HG02943 (cell line): Measurements from ENCODE around the gene DENND1A.
A peak's percentile ranks its signal among the peaks of the same experiment; 100 is the strongest.
"Not testable (repeated sequence)": the region's sequence is repeated elsewhere in the genome, so short reads cannot be mapped to it uniquely, and the experiment has no call there.

Experiments
- ATAC-seq: cut with Tn5 transposase; IDR thresholded peaks from one replicate; pipeline ENCODE4 v1.9.1; 2021; ENCODE audit warnings: mild to moderate bottlenecking, low read depth, moderate library complexity; ENCODE audit not compliant: unreplicated experiment

The DENND1A gene

GRCh38 chr9:123338710-123339665 is 590.9 kb downstream of the DENND1A start:
- peak; percentile 64 for ATAC-seq

DNA sequence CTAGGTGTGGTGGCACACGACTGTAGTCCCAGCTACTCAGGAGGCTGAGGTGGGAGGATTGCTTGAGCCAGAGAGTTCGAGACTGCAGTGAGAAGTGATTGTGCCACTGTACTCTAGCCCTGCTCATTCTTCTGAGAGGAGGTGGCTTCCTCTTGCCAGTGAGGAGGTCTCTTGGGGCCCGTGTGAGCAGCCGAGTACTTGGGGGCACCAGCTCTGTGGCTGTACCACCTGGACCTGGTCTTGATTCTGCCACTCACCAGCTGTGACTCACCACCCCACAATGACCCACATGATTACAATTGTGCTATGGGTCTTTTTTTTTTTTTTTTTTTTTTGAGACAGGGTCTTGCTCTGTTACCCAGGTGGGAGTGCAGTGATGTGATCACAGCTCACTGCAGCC is 592.0 kb downstream of the DENND1A start:
- ATAC-seq, result no peak

DNA sequence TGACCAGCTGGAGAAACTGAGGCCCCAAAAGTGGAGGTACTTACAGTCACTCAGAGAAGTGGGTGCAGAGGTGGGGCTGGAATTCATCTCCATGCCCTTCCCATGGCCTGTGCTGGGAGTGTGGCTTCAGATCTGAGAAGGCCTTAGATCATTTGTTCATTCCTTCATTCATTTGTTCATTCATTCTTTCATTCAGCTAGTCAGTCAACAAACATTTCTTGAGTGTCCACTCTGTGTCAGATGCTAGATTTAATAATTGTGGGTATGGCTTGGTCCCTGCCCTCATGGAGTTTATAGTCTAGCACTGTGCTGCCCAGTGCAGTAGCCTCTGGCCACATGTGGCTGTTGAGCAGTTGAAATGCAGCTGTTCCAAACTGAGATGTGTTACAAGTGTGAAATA is 593.0 kb downstream of the DENND1A start:
- ATAC-seq, result no peak

DNA sequence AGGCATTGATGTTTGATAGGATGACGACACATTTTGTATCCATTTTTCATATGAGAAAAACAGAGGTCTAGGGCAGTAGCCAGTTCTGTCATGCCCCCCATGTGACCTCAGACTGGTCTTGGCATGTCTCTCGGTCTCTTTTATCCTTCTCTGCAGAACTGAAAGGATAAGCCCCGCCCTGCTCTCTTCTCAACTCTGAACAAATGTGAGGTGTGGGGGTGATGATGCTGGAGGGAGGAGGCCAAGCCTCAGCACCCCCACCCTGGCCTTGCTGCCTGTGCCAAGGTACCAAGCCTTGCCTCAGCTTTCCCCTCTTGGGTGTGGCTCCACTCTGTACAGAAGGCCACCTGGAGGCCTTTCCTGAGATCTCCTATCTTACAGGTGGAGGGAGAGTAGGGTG is 593.5 kb downstream of the DENND1A start:
- no peak for ATAC-seq

GRCh38 chr9:123335986-123336329 is 594.0 kb downstream of the DENND1A start:
- ATAC-seq, result no peak

DNA sequence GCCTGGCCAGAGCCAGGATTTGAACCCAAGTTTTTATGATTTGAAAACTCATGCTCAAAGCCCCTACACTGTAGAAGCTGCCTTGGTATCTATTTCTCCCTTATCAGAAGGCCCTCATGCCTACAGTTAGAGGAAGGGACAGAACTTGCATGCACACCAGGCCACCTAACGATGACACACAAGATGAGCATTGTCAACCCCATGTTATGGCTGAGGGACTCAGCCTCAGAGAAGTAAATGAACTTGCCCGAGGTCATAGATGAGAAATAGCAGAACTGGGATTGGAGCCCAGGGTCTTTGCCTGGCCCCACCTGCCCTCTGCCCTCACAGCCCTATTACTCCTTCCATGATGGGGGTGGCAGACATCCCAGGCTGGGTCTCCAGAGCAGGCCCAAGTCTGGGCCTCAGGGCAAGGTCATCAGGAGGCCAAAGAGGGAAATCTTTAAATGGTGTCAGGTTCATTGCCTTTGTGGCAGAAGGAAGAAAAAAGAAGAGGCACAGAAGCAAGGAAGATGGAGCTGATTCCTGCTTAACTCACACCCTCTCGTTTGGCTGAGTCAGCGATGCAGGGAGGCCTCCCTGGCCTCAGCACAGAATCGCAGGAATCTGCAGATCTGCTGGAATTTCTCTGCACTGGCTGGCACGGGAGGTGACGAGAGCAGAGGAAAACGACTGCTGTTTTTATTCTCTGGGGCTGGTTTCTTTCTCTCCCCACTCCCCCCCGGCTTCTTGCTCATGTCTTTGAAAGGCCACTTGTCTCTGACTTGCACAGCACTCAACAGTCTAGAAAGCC is 594.5 kb downstream of the DENND1A start:
- no peak for ATAC-seq

DNA sequence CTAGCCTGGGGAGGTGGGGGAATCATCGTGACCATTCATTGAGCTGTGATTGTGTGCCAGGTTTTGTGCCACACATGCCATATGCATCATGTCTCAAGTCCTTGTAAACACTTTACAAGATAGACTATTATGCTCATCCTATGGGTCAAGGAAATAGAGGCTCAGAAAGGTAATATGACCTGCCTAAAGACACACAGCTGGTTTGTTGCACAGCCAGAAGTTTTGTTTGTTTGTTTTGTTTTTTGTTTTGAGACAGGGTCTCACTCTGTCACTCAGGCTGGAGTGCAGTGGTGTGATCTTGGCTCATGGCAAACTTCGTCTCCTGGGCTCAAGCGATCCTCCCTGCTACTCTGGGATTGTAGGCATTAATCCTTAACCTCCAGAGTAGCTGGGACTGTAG is 595.3 kb downstream of the DENND1A start:
- ATAC-seq, result no peak

DNA sequence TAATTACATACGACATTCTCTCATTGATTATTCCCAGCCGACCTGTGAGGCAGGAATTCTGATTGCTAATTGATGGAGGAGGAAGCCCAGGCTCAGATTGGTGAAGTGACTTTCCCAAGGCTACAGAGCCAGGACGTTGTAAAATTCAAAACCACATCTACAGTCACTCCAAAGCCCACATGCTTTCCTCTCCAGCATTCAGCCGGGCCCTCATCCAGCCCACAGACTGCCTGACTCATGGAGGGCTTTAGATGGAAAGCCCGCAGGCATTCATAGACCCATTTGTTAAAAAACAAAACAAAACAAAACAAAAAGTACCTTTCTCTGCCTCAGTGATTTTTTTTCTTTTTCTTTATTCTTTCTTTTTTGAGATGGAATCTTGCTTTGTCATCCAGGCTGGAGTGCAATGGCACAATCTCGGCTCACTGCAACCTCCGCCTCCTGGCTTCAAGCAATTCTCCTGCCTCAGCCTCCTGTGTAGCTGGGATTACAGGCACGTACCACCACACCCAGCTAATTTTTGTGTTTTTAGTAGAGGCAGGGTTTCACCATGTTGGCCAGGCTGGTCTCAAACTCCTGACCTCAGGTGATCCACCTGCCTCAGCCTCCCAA is 596.8 kb downstream of the DENND1A start:
- not testable (repeated sequence) for ATAC-seq

- no peak for ATAC-seq
Measured at GRCh38 chr9:123331346-123332060, 598.4 kb downstream of the DENND1A start.
